GM12874 (cell line): ENCODE data around the gene HSF2.
A peak's percentile ranks its signal among the peaks of the same experiment; 100 is the strongest.

Experiments
- CTCF ChIP-seq: IDR thresholded peaks from 2 replicates; pipeline ENCODE4 v1.5.1; 2011; ENCODE audit warnings: low read depth, mild to moderate bottlenecking, control low read depth, low read length, moderate library complexity; ENCODE audit not compliant: insufficient read depth

The HSF2 gene

GRCh38 chr6:122367171-122367570 lies 32.3 kb upstream of the HSF2 start:
- TF ChIP-seq CTCF, result no peak

- TF ChIP-seq CTCF, result no peak
These were observed 29.9 kb upstream of the HSF2 start for GRCh38 chr6:122369536-122369935.

GRCh38 chr6:122372647-122373046 lies 26.8 kb upstream of the HSF2 start:
- no peak for TF ChIP-seq CTCF

GRCh38 chr6:122374307-122374706 lies 25.1 kb upstream of the HSF2 start:
- no peak for TF ChIP-seq CTCF

GRCh38 chr6:122376246-122376645 lies 23.2 kb upstream of the HSF2 start:
- TF ChIP-seq CTCF, result no peak

GRCh38 chr6:122381494-122382265 lies 17.8 kb upstream of the HSF2 start:
- TF ChIP-seq CTCF, result peak; percentile 68

GRCh38 chr6:122385857-122386612 lies 13.4 kb upstream of the HSF2 start:
- no peak for TF ChIP-seq CTCF
